HepG2 (cell line): ENCODE results near the gene INHBB. TPM values are rescaled to one million over a fixed set of nuclear protein-coding genes. Genes with fewer than 3 reads are reported as not detected.

Experiments
- ATAC-seq: fragments of 200-7000 bp; cut with Tn5 transposase; 3 replicates; pipeline ENCODE4 v1.9.1; 2020; ENCODE audit warnings: mild to moderate bottlenecking, moderate library complexity
- BruUV-seq: library from RNA; stranded (reverse); fragments of 400-500 nt; replicated peaks from 2 replicates; lab custom pipeline; 2021; lab: Mats Ljungman, UMichigan
- CTCF ChIA-PET: fragments of 300-600 bp; formaldehyde crosslinking; extraction: SDS; loops from one replicate; lab custom pipeline; 2021; ENCODE audit warnings: low total read pairs, inconsistent platforms, low intra/inter-chr PET ratio; lab: Yijun Ruan, JAX
- POLR2A ChIA-PET: fragments of 350-600 bp; sonication (Branson Sonifier 250); formaldehyde crosslinking; loops from one replicate; lab custom pipeline; 2020; ENCODE audit warnings: antibody characterized with exemption, inconsistent platforms; lab: Yijun Ruan, JAX
- DNase-seq: peaks from one replicate; pipeline ENCODE4 v3.0.0-alpha.2; 2015; ENCODE audit warnings: low spot score
- FAIRE-seq: peaks from 3 replicates; lab custom pipeline; 2011; peaks lifted over from hg19 to GRCh38; lab: Jason Lieb, UNC
- H2AFZ ChIP-seq: one replicate; pipeline ENCODE4 v1.6.1; 2011; ENCODE audit warnings: low read length, inconsistent platforms
- H3K27ac ChIP-seq: fragments of 300-600 bp; 3 replicates; pipeline ENCODE4 v1.8.0; 2011; ENCODE audit warnings: mixed run types, mild to moderate bottlenecking, mixed read lengths, low read length, inconsistent platforms; ENCODE audit not compliant: insufficient read depth; ENCODE audit errors: extremely low read length
- H3K27me3 ChIP-seq, 2 experiments: fragments of 200-600 bp in 1 of 2; 2 replicates in 1 of 2; 3 replicates in 1 of 2; pipeline versions ENCODE4 v1.6.0 to v1.8.0; 2011; ENCODE audit warnings: low read length in 2 of 2, mild to moderate bottlenecking in 2 of 2, moderate library complexity in 2 of 2, inconsistent platforms in 1 of 2; ENCODE audit not compliant: insufficient read depth in 2 of 2, control insufficient read depth in 1 of 2
- H3K36me3 ChIP-seq, 2 experiments: fragments of 200-600 bp in 1 of 2; replicated peaks in 1 of 2; 2 replicates in 1 of 2; 3 replicates in 1 of 2; pipeline versions ENCODE4 v1.5.1 to v1.8.0; 2011; ENCODE audit warnings: low read length in 2 of 2, inconsistent platforms in 1 of 2; ENCODE audit not compliant: insufficient read depth in 2 of 2, control insufficient read depth in 1 of 2
- H3K4me1 ChIP-seq: 2 replicates; pipeline ENCODE4 v1.5.1; 2012; ENCODE audit warnings: low read length, inconsistent platforms; ENCODE audit not compliant: insufficient read depth
- H3K4me2 ChIP-seq: 2 replicates; pipeline ENCODE4 v1.6.0; 2011; ENCODE audit warnings: low read depth, low read length, inconsistent platforms
- H3K4me3 ChIP-seq, 3 experiments: fragments of 200-600 bp in 1 of 3; sonication (generic), shearing (Covaris generic) in 1 of 3; replicated peaks in 1 of 3; 2 replicates each; pipeline ENCODE4 v1.5.1; 2011 to 2016; ENCODE audit warnings: low read length in 3 of 3, inconsistent platforms in 2 of 3, low read depth in 2 of 3, mild to moderate bottlenecking in 2 of 3, control low read depth in 1 of 3, mixed read lengths in 1 of 3; ENCODE audit not compliant: insufficient read depth in 1 of 3
- H3K79me2 ChIP-seq: one replicate; pipeline ENCODE4 v1.6.1; 2011; ENCODE audit warnings: low read length, inconsistent platforms; ENCODE audit not compliant: insufficient read depth
- H3K9ac ChIP-seq: 2 replicates; pipeline ENCODE4 v1.6.0; 2011; ENCODE audit warnings: mild to moderate bottlenecking, low read depth, low read length, inconsistent platforms; ENCODE audit not compliant: insufficient read depth
- H3K9me3 ChIP-seq: 2 replicates; pipeline ENCODE4 v1.5.1; 2012; ENCODE audit warnings: mild to moderate bottlenecking, low read length
- H4K20me1 ChIP-seq: 2 replicates; pipeline ENCODE4 v1.6.0; 2011; ENCODE audit warnings: inconsistent platforms, mild to moderate bottlenecking, low read length, moderate library complexity; ENCODE audit not compliant: insufficient read depth
- KDM2A ChIP-seq: sonication (generic); formaldehyde crosslinking; IDR thresholded peaks from 2 replicates; pipeline ENCODE4 v1.4.0; 2020; ENCODE audit warnings: low read depth, missing genetic modification reagents, borderline replicate concordance
- SUZ12 ChIP-seq: fragments of 150-350 bp; IDR thresholded peaks from 2 replicates; pipeline ENCODE4 v1.6.1; 2014; ENCODE audit warnings: low read depth, low read length
- THAP9 ChIP-seq: sonication (generic); formaldehyde crosslinking; IDR thresholded peaks from 2 replicates; pipeline ENCODE4; 2020; ENCODE audit warnings: missing genetic modification reagents, mild to moderate bottlenecking, borderline replicate concordance
- ZNF230 ChIP-seq: sonication (generic); formaldehyde crosslinking; IDR thresholded peaks from 2 replicates; pipeline ENCODE4 v1.4.0; 2020; ENCODE audit warnings: mild to moderate bottlenecking, missing genetic modification reagents
- WGBS: methylation state at CpG from one replicate; pipeline ENCODE4 v1.1.6; 2017; ENCODE audit warnings: low lambda C conversion rate; 5-methylcytosine and 5-hydroxymethylcytosine counted together
- in situ Hi-C: cut with HindIII; loops from 2 replicates; pipeline ENCODE4 v1.10.0; 2017; ENCODE audit warnings: low pct_unique_long_range_greater_than_20kb; ENCODE audit not compliant: extremely low pct_ligation_motif_present
- intact Hi-C: fragments of 100-400 bp; cut with micrococcal nuclease; formaldehyde crosslinking; loops from one replicate; pipeline ENCODE4 v1.10.0; 2022; ENCODE audit not compliant: unreplicated experiment
- polyA plus RNA-seq, 8 experiments: library from polyadenylated mRNA; depleted of rRNA in 3 of 8; stranded (reverse) in 7 of 8; unstranded in 1 of 8; fragments of >200 nt; fragmentation: Illumina TruSeq in 4 of 8; extraction: Trizol in 4 of 8; gene quantifications; 2 replicates each; pipeline versions ENCODE4 v1.2.1 to v1.2.3, GENCODE V29; 2011 to 2016; ENCODE audit warnings: low read depth in 4 of 8, missing spikeins in 1 of 8, mixed read lengths in 1 of 8; ENCODE audit not compliant: insufficient read depth in 1 of 8
- total RNA-seq, 5 experiments: library from RNA; depleted of rRNA; stranded (reverse); fragments of >200 nt; fragmentation: Illumina TruSeq; extraction: Trizol; gene quantifications; 2 replicates each; pipeline ENCODE4 v1.2.3, GENCODE V29; 2016; ENCODE audit warnings: low read depth in 1 of 5
- TF ChIP-seq, protein P1 (sequence below): sonication (generic); formaldehyde crosslinking; IDR thresholded peaks from 2 replicates; pipeline ENCODE4 v1.5.1; 2020; ENCODE audit warnings: missing genetic modification reagents, mild to moderate bottlenecking, borderline replicate concordance
- TF ChIP-seq, protein P2 (sequence below): sonication (generic); formaldehyde crosslinking; IDR thresholded peaks from 2 replicates; pipeline ENCODE4 v1.5.0; 2020; ENCODE audit warnings: mild to moderate bottlenecking, missing genetic modification reagents

The INHBB gene
- total and polyA plus RNA-seq, 2 of the 13 experiments (the other 11 are each of a cell fraction or from before 2014, with no cell fraction given), result 0.20 to 1.7 TPM

DNA sequence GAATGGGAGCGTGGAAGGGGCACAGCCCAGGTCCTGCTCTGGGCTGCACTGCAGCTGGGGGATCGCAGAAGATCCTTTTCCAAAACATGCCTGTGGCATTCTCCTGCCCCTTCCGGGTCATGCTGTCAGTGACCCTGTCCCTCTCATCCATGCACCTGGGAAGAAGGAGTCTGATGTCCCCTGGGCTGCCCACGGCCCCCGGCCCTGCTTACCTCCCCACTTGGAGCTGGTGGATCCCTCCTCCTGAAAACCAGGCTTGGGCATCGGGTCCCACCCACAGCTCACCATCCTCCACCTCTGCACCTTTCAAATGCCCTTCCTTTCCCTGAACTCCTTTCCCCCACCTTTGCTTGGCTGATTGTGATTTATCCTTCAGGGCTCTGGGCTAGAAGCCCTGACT, 11.8 kb downstream of the INHBB start:
- TF ChIP-seq SUZ12 (no peak), THAP9 (CRISPR knock-in tag) (no peak), ZNF230 (CRISPR knock-in tag) (no peak), KDM2A (CRISPR knock-in tag) (no peak)
- TF ChIP-seq, protein P1, sequence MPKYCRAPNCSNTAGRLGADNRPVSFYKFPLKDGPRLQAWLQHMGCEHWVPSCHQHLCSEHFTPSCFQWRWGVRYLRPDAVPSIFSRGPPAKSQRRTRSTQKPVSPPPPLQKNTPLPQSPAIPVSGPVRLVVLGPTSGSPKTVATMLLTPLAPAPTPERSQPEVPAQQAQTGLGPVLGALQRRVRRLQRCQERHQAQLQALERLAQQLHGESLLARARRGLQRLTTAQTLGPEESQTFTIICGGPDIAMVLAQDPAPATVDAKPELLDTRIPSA (CRISPR knock-in tag), result no peak
- TF ChIP-seq, protein P2, sequence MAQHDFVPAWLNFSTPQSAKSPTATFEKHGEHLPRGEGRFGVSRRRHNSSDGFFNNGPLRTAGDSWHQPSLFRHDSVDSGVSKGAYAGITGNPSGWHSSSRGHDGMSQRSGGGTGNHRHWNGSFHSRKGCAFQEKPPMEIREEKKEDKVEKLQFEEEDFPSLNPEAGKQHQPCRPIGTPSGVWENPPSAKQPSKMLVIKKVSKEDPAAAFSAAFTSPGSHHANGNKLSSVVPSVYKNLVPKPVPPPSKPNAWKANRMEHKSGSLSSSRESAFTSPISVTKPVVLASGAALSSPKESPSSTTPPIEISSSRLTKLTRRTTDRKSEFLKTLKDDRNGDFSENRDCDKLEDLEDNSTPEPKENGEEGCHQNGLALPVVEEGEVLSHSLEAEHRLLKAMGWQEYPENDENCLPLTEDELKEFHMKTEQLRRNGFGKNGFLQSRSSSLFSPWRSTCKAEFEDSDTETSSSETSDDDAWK, result no peak
- POLR2A ChIA-PET, result no interaction called here
- H2AFZ ChIP-seq, result no peak overlapping the region

More for the DNA sequence above, 11.8 kb downstream of the INHBB start:
- Histone ChIP-seq H3K4me3 (no peak overlapping the region), H3K9me3 (no peaks in the 10 kb centered on the region), H3K79me2 (no peaks in the 10 kb centered on the region), H3K27me3 (peaks cover 27 to 93% of the 10 kb centered on the region in 2 experiments), H4K20me1 (no peaks in the 10 kb centered on the region), H3K4me2 (no peak overlapping the region), H3K36me3 (no peaks in the 10 kb centered on the region), H3K4me1 (no peaks in the 10 kb centered on the region), H3K27ac (no peak overlapping the region), H3K9ac (no peak overlapping the region)
- FAIRE-seq (no peak), ATAC-seq (no peak), DNase-seq (no peak)
- intact Hi-C loops, result no loop called here
- in situ Hi-C loops, result no loop called here
- no TSS peak for BruUV-seq
- 11% methylated on average over 4 of the region's 6 CpGs for whole genome bisulfite sequencing
- CTCF ChIA-PET, result no interaction called here
